Measurements from ENCODE around the gene TTC29. TPM values are rescaled to one million over a fixed set of nuclear protein-coding genes. Genes with fewer than 3 reads are reported as not detected.

TTC29 gene
- total RNA-seq, 1 experiment from 2014 or later: 0.09 TPM

DNA sequence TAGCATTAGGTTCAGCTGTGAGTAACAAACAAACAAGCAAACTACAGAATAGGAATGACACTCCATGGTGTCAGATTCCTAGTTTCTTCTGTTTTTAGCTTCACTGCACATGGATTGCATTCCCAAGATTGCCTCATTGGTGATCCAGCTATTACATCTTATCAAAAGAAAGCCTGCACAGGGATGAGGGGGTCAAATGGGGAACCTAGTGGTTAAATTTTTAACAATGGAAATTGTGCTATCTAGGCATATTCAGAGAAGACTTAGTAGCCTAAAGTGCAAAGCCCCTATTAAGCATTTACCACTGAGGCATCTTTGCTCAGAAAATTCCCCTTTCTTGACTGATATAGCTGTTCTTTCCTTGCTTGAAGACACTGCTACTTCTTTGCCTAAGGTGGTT, 3.9 kb upstream of the TTC29 start (continued):
- TF ChIP-seq ZBTB21 (CRISPR knock-in tag; IDR thresholded peaks at IDR 0.05; ENCODE audit: borderline replicate concordance): no peak

DNA sequence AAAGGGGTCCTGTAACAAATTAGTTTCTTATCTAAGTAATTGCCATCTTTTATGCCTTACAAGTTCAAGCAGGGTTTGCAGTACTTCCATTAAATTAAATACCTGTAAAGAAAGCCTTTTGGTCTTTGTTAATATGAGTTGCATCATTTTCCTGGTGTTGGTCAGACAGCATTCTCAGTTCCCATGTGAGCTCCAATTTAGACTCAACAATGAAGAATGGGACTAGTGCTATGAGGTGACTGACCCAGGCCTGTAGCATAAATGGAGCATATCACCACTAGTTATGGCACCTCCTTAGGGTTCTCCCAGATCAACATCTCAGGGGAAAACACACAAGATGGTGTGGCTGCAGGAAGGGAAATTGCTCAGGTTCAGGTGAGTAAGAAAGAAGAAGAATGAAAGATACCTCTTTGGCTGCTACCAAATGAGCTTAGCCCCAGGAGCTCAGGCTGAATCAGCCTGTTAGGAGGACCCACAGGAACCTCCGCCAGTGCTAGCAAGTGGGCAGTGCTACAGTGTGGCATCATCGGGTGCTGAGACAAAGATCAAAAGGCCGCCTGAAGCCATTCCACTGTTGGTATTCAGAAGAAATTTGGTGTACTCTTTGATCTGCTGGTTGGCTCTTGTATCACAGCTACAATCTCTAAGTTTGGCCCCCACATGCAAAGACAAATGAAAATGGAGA, 1.8 kb downstream of the TTC29 start:
- TF ChIP-seq, protein P1, sequence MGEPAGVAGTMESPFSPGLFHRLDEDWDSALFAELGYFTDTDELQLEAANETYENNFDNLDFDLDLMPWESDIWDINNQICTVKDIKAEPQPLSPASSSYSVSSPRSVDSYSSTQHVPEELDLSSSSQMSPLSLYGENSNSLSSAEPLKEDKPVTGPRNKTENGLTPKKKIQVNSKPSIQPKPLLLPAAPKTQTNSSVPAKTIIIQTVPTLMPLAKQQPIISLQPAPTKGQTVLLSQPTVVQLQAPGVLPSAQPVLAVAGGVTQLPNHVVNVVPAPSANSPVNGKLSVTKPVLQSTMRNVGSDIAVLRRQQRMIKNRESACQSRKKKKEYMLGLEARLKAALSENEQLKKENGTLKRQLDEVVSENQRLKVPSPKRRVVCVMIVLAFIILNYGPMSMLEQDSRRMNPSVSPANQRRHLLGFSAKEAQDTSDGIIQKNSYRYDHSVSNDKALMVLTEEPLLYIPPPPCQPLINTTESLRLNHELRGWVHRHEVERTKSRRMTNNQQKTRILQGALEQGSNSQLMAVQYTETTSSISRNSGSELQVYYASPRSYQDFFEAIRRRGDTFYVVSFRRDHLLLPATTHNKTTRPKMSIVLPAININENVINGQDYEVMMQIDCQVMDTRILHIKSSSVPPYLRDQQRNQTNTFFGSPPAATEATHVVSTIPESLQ (CRISPR knock-in tag; IDR thresholded peaks at IDR 0.05): no peak
- TF ChIP-seq ZNF219 (CRISPR knock-in tag; IDR thresholded peaks at IDR 0.05; ENCODE audit: borderline replicate concordance) (no peak), NR2C2 (CRISPR knock-in tag; IDR thresholded peaks at IDR 0.05) (no peak), ZNF263 (CRISPR knock-in tag; IDR thresholded peaks at IDR 0.05; ENCODE audit: low read depth) (no peak), ZNF416 (CRISPR knock-in tag; IDR thresholded peaks at IDR 0.05) (no peak), MXD4 (CRISPR knock-in tag; IDR thresholded peaks at IDR 0.05; ENCODE audit: borderline replicate concordance) (no peak), ZNF317 (CRISPR knock-in tag; IDR thresholded peaks at IDR 0.05; ENCODE audit: borderline replicate concordance, low read depth) (no peak), SOX15 (CRISPR knock-in tag; IDR thresholded peaks at IDR 0.05) (no peak), ZNF121 (CRISPR knock-in tag; IDR thresholded peaks at IDR 0.05) (no peak), FOXK1 (CRISPR knock-in tag; IDR thresholded peaks at IDR 0.05) (no peak), SMAD3 (CRISPR knock-in tag; IDR thresholded peaks at IDR 0.05; ENCODE audit: borderline replicate concordance) (no peak)
- TF ChIP-seq, protein P2, sequence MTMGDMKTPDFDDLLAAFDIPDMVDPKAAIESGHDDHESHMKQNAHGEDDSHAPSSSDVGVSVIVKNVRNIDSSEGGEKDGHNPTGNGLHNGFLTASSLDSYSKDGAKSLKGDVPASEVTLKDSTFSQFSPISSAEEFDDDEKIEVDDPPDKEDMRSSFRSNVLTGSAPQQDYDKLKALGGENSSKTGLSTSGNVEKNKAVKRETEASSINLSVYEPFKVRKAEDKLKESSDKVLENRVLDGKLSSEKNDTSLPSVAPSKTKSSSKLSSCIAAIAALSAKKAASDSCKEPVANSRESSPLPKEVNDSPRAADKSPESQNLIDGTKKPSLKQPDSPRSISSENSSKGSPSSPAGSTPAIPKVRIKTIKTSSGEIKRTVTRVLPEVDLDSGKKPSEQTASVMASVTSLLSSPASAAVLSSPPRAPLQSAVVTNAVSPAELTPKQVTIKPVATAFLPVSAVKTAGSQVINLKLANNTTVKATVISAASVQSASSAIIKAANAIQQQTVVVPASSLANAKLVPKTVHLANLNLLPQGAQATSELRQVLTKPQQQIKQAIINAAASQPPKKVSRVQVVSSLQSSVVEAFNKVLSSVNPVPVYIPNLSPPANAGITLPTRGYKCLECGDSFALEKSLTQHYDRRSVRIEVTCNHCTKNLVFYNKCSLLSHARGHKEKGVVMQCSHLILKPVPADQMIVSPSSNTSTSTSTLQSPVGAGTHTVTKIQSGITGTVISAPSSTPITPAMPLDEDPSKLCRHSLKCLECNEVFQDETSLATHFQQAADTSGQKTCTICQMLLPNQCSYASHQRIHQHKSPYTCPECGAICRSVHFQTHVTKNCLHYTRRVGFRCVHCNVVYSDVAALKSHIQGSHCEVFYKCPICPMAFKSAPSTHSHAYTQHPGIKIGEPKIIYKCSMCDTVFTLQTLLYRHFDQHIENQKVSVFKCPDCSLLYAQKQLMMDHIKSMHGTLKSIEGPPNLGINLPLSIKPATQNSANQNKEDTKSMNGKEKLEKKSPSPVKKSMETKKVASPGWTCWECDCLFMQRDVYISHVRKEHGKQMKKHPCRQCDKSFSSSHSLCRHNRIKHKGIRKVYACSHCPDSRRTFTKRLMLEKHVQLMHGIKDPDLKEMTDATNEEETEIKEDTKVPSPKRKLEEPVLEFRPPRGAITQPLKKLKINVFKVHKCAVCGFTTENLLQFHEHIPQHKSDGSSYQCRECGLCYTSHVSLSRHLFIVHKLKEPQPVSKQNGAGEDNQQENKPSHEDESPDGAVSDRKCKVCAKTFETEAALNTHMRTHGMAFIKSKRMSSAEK (CRISPR knock-in tag; IDR thresholded peaks at IDR 0.05; ENCODE audit: borderline replicate concordance): no peak
- TF ChIP-seq, protein P3, sequence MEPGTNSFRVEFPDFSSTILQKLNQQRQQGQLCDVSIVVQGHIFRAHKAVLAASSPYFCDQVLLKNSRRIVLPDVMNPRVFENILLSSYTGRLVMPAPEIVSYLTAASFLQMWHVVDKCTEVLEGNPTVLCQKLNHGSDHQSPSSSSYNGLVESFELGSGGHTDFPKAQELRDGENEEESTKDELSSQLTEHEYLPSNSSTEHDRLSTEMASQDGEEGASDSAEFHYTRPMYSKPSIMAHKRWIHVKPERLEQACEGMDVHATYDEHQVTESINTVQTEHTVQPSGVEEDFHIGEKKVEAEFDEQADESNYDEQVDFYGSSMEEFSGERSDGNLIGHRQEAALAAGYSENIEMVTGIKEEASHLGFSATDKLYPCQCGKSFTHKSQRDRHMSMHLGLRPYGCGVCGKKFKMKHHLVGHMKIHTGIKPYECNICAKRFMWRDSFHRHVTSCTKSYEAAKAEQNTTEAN (CRISPR knock-in tag; IDR thresholded peaks at IDR 0.05): no peak
- TF ChIP-seq, protein P4, sequence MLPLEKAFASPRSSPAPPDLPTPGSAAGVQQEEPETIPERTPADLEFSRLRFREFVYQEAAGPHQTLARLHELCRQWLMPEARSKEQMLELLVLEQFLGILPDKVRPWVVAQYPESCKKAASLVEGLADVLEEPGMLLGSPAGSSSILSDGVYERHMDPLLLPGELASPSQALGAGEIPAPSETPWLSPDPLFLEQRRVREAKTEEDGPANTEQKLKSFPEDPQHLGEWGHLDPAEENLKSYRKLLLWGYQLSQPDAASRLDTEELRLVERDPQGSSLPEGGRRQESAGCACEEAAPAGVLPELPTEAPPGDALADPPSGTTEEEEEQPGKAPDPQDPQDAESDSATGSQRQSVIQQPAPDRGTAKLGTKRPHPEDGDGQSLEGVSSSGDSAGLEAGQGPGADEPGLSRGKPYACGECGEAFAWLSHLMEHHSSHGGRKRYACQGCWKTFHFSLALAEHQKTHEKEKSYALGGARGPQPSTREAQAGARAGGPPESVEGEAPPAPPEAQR (CRISPR knock-in tag; IDR thresholded peaks at IDR 0.05): no peak
- TF ChIP-seq, protein P5, sequence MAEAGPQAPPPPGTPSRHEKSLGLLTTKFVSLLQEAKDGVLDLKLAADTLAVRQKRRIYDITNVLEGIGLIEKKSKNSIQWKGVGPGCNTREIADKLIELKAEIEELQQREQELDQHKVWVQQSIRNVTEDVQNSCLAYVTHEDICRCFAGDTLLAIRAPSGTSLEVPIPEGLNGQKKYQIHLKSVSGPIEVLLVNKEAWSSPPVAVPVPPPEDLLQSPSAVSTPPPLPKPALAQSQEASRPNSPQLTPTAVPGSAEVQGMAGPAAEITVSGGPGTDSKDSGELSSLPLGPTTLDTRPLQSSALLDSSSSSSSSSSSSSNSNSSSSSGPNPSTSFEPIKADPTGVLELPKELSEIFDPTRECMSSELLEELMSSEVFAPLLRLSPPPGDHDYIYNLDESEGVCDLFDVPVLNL (CRISPR knock-in tag; IDR thresholded peaks at IDR 0.05; ENCODE audit: borderline replicate concordance, low read depth): no peak
- TF ChIP-seq, protein P6, sequence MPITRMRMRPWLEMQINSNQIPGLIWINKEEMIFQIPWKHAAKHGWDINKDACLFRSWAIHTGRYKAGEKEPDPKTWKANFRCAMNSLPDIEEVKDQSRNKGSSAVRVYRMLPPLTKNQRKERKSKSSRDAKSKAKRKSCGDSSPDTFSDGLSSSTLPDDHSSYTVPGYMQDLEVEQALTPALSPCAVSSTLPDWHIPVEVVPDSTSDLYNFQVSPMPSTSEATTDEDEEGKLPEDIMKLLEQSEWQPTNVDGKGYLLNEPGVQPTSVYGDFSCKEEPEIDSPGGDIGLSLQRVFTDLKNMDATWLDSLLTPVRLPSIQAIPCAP (CRISPR knock-in tag; IDR thresholded peaks at IDR 0.05): no peak
- TF ChIP-seq, protein P7, sequence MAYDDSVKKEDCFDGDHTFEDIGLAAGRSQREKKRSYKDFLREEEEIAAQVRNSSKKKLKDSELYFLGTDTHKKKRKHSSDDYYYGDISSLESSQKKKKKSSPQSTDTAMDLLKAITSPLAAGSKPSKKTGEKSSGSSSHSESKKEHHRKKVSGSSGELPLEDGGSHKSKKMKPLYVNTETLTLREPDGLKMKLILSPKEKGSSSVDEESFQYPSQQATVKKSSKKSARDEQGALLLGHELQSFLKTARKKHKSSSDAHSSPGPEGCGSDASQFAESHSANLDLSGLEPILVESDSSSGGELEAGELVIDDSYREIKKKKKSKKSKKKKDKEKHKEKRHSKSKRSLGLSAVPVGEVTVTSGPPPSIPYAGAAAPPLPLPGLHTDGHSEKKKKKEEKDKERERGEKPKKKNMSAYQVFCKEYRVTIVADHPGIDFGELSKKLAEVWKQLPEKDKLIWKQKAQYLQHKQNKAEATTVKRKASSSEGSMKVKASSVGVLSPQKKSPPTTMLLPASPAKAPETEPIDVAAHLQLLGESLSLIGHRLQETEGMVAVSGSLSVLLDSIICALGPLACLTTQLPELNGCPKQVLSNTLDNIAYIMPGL (CRISPR knock-in tag; IDR thresholded peaks at IDR 0.05): no peak
- TF ChIP-seq, protein P8, sequence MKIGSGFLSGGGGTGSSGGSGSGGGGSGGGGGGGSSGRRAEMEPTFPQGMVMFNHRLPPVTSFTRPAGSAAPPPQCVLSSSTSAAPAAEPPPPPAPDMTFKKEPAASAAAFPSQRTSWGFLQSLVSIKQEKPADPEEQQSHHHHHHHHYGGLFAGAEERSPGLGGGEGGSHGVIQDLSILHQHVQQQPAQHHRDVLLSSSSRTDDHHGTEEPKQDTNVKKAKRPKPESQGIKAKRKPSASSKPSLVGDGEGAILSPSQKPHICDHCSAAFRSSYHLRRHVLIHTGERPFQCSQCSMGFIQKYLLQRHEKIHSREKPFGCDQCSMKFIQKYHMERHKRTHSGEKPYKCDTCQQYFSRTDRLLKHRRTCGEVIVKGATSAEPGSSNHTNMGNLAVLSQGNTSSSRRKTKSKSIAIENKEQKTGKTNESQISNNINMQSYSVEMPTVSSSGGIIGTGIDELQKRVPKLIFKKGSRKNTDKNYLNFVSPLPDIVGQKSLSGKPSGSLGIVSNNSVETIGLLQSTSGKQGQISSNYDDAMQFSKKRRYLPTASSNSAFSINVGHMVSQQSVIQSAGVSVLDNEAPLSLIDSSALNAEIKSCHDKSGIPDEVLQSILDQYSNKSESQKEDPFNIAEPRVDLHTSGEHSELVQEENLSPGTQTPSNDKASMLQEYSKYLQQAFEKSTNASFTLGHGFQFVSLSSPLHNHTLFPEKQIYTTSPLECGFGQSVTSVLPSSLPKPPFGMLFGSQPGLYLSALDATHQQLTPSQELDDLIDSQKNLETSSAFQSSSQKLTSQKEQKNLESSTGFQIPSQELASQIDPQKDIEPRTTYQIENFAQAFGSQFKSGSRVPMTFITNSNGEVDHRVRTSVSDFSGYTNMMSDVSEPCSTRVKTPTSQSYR (CRISPR knock-in tag; IDR thresholded peaks at IDR 0.05): no peak
- ChIA-PET POLR2A (interaction anchor here (0.6 kb wide), 1 partner anchor 15 kb away, joined by 3 read pairs; no protein-coding TSS in a partner anchor), CTCF (interaction anchor here (1.0 kb wide), 1 partner anchor 147 kb away, joined by 3 read pairs; no protein-coding TSS in a partner anchor)
- peaks cover 32% of the 10 kb centered on the region for H3K27me3 Mint-ChIP-seq (ENCODE audit: low read depth)
- H3K27ac Mint-ChIP-seq: no peak overlapping the region
- peak overlapping the region; percentile 27; the same call in 1 of the 2 replicates for H3K4me3 Mint-ChIP-seq
- no peaks in the 10 kb centered on the region for H3K36me3 Mint-ChIP-seq
- peaks cover 44% of the 10 kb centered on the region for H3K4me1 Mint-ChIP-seq
- no peaks in the 10 kb centered on the region for H3K9me3 Mint-ChIP-seq
- ATAC-seq: no peak
- no peak for DNase-seq (ENCODE audit: low spot score)
